ENCODE measurements around the gene RGL1. TPM values are rescaled to one million over a fixed set of nuclear protein-coding genes. Genes with fewer than 3 reads are reported as not detected.
A peak's percentile ranks its signal among the peaks of the same experiment; 100 is the strongest.

Gene RGL1
- 10 to 100 TPM; 41.5 to 58.2 TPM for total RNA-seq
- 34.3 TPM for polyA plus RNA-seq (ENCODE audit: insufficient read depth, low read depth, low replicate concordance)
- long read RNA-seq, donor 1, full-length matches to known transcripts, result 4 of 4 reads
- long read RNA-seq, donor 1, partial matches to known transcripts, result 0 of 4 reads
- long read RNA-seq, donor 1, other reads (novel, unspliced or antisense), result 0 of 4 reads
- long read RNA-seq, donor 2, full-length matches to known transcripts, result 3 of 3 reads
- long read RNA-seq, donor 2, partial matches to known transcripts, result 0 of 3 reads
- long read RNA-seq, donor 2, other reads (novel, unspliced or antisense), result 0 of 3 reads

GRCh38 chr1:183804916-183805841 lies at the start of gene RGL1:
RGL1 (plus strand) TSS chr1:183805120; CDS start chr1:183805298, 178 bp downstream.
- peak; percentile 87 for DNase-seq
- Histone ChIP-seq H3K4me1 (peaks cover 13% of the 10 kb centered on the region), H3K9me3 (no peaks in the 10 kb centered on the region), H3K27ac (peak within 1 kb of the TSS; percentile 94 to 95), H3K27me3 (no peaks in the 10 kb centered on the region), H3K4me3 (peak within 1 kb of the TSS; percentile 74 to 88), H3K36me3 (ENCODE audit: low read depth, missing control alignments) (no peaks in the 10 kb centered on the region)
- intact Hi-C loops (cut with DNase I; ENCODE audit: low total_unique reads), result no loop called here
- no peak for TF ChIP-seq CTCF (IDR thresholded peaks at IDR 0.05)
- peak; percentile 60 for TF ChIP-seq POLR2A (IDR thresholded peaks at IDR 0.05)
- 0% methylated on average over 42 to 58 of the region's 58 CpGs for WGBS, 2 donors

- intact Hi-C loops (cut with DNase I; ENCODE audit: low total_unique reads), result no loop called here
- no peak for DNase-seq
- Histone ChIP-seq H3K9me3 (no peaks in the 10 kb centered on the region), H3K27ac (no peak overlapping the region), H3K4me1 (peaks cover 4% of the 10 kb centered on the region), H3K27me3 (no peaks in the 10 kb centered on the region), H3K36me3 (ENCODE audit: low read depth, missing control alignments) (no peaks in the 10 kb centered on the region), H3K4me3 (no peak overlapping the region)
- WGBS, 2 donors, result 85 to 97% methylated on average over 2 of the region's 2 CpGs
- TF ChIP-seq POLR2A (IDR thresholded peaks at IDR 0.05), result no peak
- no peak for TF ChIP-seq CTCF (IDR thresholded peaks at IDR 0.05)
These were observed 48.6 kb upstream of the RGL1 start for GRCh38 chr1:183756326-183756725.

GRCh38 chr1:183757061-183757460 lies 47.9 kb upstream of the RGL1 start:
- intact Hi-C loops (cut with DNase I; ENCODE audit: low total_unique reads), result no loop called here
- H3K4me3 ChIP-seq, result no peak overlapping the region
- WGBS, 2 donors, result 70 to 79% methylated on average over 4 of the region's 4 CpGs
- DNase-seq, result no peak
- peaks cover 4% of the 10 kb centered on the region for H3K4me1 ChIP-seq
- TF ChIP-seq POLR2A (IDR thresholded peaks at IDR 0.05) (no peak), CTCF (IDR thresholded peaks at IDR 0.05) (no peak)
- no peaks in the 10 kb centered on the region for H3K9me3 ChIP-seq
- H3K36me3 ChIP-seq (ENCODE audit: low read depth, missing control alignments), result no peaks in the 10 kb centered on the region
- H3K27me3 ChIP-seq, result no peaks in the 10 kb centered on the region
- H3K27ac ChIP-seq, result no peak overlapping the region

- Histone ChIP-seq H3K27ac (no peak overlapping the region), H3K9me3 (no peaks in the 10 kb centered on the region), H3K4me1 (peaks cover 4% of the 10 kb centered on the region), H3K4me3 (no peak overlapping the region), H3K36me3 (ENCODE audit: low read depth, missing control alignments) (no peaks in the 10 kb centered on the region), H3K27me3 (no peaks in the 10 kb centered on the region)
- whole genome bisulfite sequencing, 2 donors, result 44 to 66% methylated on average over 3 of the region's 3 CpGs
- intact Hi-C loops (cut with DNase I; ENCODE audit: low total_unique reads), result no loop called here
- TF ChIP-seq POLR2A (IDR thresholded peaks at IDR 0.05) (no peak), CTCF (IDR thresholded peaks at IDR 0.05) (no peak)
- no peak for DNase-seq
These were observed 46.0 kb upstream of the RGL1 start for GRCh38 chr1:183758913-183759312.
